Measurements from ENCODE around the gene CRABP1.

DNA sequence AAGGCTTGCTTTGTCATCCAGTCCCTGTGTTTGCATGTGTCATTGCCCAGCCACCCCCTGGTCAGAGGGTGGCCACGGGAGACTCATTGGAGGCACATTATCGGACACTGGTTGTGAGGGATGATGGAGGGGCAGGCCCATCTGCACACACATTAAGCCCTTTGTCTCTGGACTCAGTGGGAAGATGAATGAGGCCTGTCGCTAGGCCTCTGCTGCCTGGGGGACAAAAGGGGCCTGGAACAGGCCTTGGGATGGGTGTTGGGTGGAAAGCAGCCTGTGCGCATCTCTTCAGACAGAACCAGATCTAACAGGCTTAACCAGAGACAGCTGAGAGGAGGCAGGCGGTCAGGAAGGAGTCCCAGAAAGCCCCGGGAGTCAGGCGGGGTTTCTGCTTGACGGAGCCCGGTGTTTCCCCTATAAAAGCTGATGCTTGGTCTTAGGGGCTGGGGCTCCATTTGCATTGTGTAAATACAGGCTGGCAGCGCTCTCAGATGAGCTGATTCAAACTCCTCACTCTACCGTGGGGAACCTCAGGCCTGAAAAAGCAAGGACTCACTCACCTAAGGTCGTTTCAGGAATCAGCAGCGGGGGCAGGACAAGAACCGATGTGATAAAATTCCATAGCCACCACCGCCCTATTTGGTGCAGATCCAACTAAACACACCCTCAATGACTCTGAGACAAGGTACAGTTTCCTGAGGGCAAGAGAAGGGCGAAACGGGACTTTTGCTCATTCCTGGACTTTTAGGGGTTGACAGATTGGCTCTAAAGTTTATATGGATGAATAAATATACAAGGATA lies 23.7 kb upstream of the CRABP1 start:
- TF ChIP-seq POLR2A (IDR thresholded peaks at IDR 0.05; ENCODE audit: low read length) (no peak), GATA1 (IDR thresholded peaks at IDR 0.05; ENCODE audit: low read depth, low read length) (no peak)

All from erythroblast (primary cell).